ENCODE data around the gene WFIKKN2.

DNA sequence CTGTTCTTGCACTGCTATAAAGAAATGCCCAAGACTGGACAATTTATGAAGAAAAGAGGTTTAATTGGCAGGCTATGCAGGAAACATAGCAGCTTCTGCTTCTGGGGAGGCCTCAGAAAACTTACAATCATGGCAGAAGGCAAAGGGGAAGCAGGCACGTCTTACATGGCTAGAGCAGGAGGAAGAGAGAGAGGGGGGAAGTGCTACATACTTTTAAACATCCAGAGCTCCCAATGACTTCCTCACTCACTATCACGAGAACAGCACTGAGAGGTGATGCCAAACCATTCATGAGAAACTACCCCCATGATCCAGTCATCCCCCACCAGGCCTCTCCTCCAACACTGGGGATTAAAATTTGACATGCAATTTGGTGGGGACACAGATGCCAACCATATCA, 13.3 kb downstream of the WFIKKN2 start:
- TF ChIP-seq, protein P1, sequence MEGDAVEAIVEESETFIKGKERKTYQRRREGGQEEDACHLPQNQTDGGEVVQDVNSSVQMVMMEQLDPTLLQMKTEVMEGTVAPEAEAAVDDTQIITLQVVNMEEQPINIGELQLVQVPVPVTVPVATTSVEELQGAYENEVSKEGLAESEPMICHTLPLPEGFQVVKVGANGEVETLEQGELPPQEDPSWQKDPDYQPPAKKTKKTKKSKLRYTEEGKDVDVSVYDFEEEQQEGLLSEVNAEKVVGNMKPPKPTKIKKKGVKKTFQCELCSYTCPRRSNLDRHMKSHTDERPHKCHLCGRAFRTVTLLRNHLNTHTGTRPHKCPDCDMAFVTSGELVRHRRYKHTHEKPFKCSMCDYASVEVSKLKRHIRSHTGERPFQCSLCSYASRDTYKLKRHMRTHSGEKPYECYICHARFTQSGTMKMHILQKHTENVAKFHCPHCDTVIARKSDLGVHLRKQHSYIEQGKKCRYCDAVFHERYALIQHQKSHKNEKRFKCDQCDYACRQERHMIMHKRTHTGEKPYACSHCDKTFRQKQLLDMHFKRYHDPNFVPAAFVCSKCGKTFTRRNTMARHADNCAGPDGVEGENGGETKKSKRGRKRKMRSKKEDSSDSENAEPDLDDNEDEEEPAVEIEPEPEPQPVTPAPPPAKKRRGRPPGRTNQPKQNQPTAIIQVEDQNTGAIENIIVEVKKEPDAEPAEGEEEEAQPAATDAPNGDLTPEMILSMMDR (conservative IDR thresholded peaks at IDR 0.05; ENCODE audit: low read length), result no peak
- TF ChIP-seq EZH2phosphoT487 (IDR thresholded peaks at IDR 0.05; ENCODE audit: borderline replicate concordance, low read depth, low read length), result no peak

Data from OCI-LY7 (cell line).